HG02798 (cell line): Measurements from ENCODE around the gene THOC6.

ENCODE experiments used
- ATAC-seq: cut with Tn5 transposase; IDR thresholded peaks from one replicate; pipeline ENCODE4 v1.9.1; 2021; ENCODE audit warnings: mild to moderate bottlenecking; ENCODE audit not compliant: unreplicated experiment, poor library complexity

The THOC6 gene

GRCh38 chr16:2990891-2991290 lies 32.9 kb upstream of the THOC6 start:
- ATAC-seq = no peak

DNA sequence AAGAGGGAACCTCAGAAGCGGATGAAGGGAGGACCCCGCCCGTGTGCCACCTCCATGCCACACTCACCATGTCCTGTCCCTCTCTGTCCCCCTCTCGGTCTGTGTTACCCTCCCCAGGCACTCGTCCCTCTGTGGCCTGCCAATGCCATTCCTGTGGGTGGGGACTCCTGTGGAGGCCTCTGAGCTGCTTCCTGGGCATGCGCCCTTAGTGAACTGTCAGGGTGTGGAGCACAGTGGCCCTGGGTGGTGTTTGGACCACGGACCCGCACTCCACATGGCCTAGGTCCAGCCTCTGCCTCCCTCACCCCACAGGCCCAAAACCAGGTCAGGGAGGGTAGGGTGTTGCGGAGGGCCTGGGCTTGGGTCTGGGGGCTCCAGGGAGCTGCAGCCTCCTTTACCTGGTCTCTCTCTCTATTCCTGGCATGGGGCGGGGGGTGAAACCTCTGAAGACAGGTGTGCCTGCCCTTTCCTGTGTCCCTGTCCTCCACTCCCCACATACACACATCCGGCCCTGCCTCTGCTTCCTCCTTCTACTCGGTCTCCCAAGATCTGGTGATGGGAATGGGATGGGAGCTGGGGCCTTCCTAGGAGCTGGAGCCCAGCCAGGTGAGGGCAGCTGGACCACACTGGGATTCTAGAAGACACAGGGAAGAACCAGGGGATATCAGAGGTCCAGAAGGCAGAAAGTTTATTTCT lies 32.1 kb upstream of the THOC6 start:
- ATAC-seq = no peak

- ATAC-seq = no peak
Observed at GRCh38 chr16:2992383-2993081, 31.3 kb upstream of the THOC6 start.

GRCh38 chr16:2996298-2996697 lies 27.5 kb upstream of the THOC6 start:
- no peak for ATAC-seq

- ATAC-seq = no peak
Observed at GRCh38 chr16:2999929-3000328, 23.9 kb upstream of the THOC6 start.

DNA sequence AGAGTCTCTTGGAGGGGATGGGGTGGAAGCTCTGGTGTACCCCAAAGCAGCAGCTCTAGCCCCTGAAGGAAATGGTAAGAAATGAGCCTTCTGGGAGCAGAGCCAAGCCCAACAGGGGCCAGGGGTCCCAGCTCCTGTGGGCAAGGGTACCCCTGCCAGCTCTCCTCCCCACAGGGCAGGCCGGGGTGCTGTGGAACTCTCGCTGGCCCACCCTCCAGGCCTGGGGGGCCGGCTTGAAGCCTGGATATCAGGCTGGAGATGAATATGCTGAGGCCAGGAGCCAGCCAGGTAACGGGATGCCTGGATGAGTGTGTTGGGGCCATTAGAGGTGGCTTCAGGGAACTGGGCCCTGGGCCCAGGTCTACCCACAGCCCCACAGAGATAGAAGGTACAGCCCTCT lies 23.3 kb upstream of the THOC6 start:
- ATAC-seq = no peak

DNA sequence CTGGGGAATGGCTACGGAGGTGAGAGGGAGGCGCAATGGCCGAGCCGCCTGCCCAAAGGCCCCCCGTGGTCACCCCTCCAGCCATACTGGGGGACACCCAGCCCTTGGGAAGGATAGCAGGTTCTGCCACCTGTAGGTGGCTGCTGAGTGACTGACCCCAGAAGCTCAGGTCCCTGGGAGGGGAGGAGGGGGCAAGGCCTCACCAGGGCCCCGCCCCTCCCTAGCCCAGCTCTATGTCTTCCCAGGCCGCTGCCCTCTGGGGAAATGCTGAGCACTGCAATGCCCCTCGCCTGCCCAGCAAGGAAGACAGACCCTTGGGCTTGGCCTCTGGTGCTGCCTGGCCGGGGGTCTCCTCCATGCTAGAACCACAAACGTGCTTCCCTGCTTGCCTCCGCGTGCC lies 22.5 kb upstream of the THOC6 start:
- ATAC-seq = no peak

- ATAC-seq = peak; percentile 98
Observed at GRCh38 chr16:3003582-3004270, 20.1 kb upstream of the THOC6 start.

DNA sequence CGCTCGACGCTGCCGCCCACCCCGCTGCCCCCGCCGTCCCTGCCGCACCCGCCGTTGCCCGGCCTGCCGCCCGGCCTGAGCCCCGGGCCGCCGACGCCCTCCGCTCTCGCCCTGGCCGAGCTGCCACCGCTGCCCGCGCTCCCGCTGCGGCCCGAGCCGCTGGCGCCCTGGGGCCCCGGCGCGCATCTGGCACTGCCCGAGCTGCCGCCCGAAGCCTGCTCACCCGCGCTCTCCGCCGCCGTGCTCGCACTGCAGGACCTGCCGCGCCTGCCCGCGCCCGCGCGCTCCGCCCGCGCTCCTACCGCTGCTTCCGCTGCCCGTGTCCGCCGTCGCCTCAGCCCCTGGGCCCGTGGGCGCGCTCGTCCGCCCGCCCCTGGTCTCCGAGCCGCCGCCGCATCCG lies 19.5 kb upstream of the THOC6 start:
- no peak for ATAC-seq

DNA sequence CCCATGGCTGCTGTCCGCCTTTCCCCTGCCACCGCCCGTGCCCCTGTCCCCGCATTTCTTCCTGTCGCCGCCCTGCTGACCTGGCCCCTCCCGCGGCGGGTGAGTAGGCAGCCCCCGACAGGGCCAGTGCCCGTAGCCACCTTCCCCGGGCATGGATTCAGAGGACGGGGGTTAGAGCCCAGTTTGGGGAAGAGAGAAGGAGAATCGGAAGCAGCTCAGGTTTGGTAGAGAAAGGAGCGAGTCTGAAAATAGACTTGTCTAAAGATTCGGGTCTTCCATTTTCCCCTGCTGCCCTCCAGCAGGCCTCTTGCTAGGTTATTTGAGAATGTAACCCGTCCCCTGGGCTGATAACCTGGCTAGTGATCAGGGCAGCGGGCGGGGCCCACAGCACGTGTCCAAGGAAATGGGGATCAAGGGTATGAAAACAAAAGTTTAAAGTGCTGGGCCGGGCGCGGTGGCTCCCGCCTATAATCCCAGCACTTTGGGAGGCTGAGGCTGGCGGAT lies 19.0 kb upstream of the THOC6 start:
- no peak for ATAC-seq

- no peak for ATAC-seq
Observed at GRCh38 chr16:3007059-3007956, 16.5 kb upstream of the THOC6 start.

- no peak for ATAC-seq
Observed at GRCh38 chr16:3007957-3008689, 15.7 kb upstream of the THOC6 start.

- ATAC-seq = no peak
Observed at GRCh38 chr16:3008690-3009037, 15.2 kb upstream of the THOC6 start.

- ATAC-seq = no peak
Observed at GRCh38 chr16:3009568-3010390, 14.1 kb upstream of the THOC6 start.

DNA sequence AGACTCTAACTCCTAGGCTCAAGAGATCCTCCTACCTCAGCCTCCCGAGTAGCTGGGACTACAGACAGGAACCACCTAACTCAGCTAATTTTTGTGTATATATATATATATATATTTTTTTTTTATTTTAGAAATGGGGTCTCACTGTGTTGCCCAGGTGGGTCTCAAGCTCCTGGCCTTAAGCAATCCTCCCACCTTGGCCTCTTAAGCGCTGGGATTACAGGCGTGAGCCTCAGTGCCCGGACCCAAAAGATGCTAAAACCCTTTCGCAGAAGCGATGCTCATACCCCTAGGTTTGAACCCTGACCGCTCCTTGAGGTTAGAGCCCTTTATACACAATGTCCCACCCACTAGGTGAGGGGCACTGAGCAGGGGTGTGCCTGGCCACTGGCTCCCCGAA lies 13.3 kb upstream of the THOC6 start:
- ATAC-seq = no peak

DNA sequence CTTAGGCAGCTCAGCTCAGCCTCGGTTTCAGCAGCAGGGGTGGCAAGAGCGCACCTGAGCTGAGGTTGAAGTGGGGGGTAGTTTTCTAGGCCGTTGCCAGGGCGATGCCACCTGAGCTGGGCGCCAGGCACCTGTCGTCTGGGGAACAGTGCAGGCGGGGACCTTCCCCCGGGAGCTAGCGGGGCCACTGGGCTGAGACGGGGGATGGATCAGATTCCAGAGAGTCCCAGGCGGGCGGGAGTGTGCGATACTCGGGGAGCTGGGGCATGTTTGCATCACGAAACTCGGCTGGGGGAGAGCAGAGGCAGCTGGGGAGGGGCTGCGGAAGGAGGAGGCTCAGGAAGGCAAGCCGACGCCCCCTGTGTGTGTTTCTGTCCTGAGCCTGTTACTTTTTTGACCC lies 11.6 kb upstream of the THOC6 start:
- no peak for ATAC-seq

GRCh38 chr16:3012828-3013420 lies 10.9 kb upstream of the THOC6 start, which contains the start of gene CLDN9:
CLDN9 (plus strand) TSS chr16:3012923; CDS start chr16:3013363, 440 bp downstream.
- no peak for ATAC-seq

DNA sequence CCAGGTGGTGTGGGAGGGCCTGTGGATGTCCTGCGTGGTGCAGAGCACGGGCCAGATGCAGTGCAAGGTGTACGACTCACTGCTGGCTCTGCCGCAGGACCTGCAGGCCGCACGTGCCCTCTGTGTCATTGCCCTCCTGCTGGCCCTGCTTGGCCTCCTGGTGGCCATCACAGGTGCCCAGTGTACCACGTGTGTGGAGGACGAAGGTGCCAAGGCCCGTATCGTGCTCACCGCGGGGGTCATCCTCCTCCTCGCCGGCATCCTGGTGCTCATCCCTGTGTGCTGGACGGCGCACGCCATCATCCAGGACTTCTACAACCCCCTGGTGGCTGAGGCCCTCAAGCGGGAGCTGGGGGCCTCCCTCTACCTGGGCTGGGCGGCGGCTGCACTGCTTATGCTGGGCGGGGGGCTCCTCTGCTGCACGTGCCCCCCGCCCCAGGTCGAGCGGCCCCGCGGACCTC lies 10.3 kb upstream of the THOC6 start:
- no peak for ATAC-seq
